ENCODE data around the gene NFE2L3. TPM values are rescaled to one million over a fixed set of nuclear protein-coding genes. Genes with fewer than 3 reads are reported as not detected.
"Not testable (repeated sequence)": the region's sequence is repeated elsewhere in the genome, so short reads cannot be mapped to it uniquely, and the experiment has no call there.

The NFE2L3 gene
- polyA plus RNA-seq, 3 donors, result 30.8 to 46.1 (median 40.9) TPM

GRCh38 chr7:26167303-26167934 is 15.4 kb downstream of the NFE2L3 start:
- DNase-seq (ENCODE audit: low read depth in 3 of 3, low spot score in 2 of 3), result no peak

- DNase-seq (ENCODE audit: low read depth in 3 of 3, low spot score in 2 of 3), result no peak
Observed at GRCh38 chr7:26168458-26169023, 16.5 kb downstream of the NFE2L3 start.

GRCh38 chr7:26169271-26169670 is 17.3 kb downstream of the NFE2L3 start:
- DNase-seq (ENCODE audit: low read depth in 3 of 3, low spot score in 2 of 3), result no peak

DNA sequence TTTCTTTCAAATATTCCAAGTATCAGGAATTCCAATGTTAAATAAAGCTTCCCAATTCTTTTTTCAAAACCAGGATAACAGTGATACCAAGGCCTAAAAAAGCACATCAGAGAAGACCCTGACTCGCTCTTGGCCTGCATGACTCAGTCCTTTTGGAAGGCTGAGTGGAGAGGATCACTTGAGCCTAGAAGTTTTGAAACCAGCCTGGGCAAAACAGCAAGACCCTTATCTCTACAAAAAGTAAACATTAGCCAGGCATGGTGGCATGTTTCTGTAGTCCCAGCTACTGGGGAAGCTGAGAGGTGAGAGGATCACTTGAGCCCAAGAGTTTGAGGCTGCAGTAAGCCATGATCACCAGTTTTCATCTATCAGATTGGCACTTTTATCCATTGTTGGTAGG is 18.7 kb downstream of the NFE2L3 start:
- DNase-seq (ENCODE audit: low read depth in 3 of 3, low spot score in 2 of 3), result no peak

DNA sequence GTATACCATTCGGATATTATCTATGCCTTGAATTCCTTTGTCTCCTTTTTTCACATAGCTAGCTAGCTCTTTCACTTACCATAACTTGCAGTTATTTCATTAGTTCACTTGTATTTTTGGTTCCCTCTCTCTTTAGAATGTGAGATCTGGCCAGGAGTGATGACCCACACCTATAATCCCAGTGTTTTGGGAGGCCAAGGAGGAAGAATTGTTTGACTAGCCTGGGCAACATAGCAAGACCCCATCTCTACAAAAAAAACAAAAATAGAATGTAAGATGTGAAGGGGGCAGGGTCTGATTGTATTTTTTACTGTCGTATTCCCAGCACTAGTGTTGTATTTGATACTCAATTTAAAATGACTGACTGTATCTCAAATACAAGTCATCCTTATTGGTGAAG is 19.6 kb downstream of the NFE2L3 start:
- DNase-seq (ENCODE audit: low read depth in 3 of 3, low spot score in 2 of 3), result no peak

GRCh38 chr7:26172048-26172447 is 20.1 kb downstream of the NFE2L3 start:
- DNase-seq (ENCODE audit: low read depth in 3 of 3, low spot score in 2 of 3), result no peak

DNA sequence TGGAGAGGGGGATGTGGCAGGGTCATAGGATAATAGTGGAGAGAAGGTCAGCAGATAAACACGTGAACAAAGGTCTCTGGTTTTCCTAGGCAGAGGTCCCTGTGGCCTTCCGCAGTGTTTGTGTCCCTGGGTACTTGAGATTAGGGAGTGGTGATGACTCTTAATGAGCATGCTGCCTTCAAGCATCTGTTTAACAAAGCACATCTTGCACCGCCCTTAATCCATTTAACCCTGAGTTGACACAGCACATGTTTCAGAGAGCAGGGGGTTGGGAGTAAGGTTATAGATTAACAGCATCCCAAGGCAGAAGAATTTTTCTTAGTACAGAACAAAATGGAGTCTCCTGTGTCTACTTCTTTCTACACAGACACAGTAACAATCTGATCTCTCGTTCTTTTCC is 23.9 kb downstream of the NFE2L3 start:
- not testable (repeated sequence) for DNase-seq (ENCODE audit: low read depth in 3 of 3, low spot score in 2 of 3)

DNA sequence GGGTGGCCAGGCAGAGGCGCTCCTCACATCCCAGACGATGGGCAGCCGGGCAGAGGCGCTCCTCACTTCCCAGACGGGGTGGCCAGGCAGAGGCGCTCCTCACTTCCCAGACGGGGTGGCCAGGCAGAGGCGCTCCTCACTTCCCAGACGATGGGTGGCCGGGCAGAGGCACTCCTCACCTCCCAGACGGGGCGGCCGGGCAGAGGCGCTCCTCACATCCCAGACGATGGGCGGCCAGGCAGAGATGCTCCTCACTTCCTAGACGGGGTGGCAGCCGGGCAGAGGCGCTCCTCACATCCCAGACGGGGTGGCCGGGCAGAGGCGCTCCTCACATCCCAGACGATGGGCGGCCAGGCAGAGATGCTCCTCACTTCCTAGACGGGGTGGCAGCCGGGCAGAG is 24.7 kb downstream of the NFE2L3 start:
- not testable (repeated sequence) for DNase-seq (ENCODE audit: low read depth in 3 of 3, low spot score in 2 of 3)

DNA sequence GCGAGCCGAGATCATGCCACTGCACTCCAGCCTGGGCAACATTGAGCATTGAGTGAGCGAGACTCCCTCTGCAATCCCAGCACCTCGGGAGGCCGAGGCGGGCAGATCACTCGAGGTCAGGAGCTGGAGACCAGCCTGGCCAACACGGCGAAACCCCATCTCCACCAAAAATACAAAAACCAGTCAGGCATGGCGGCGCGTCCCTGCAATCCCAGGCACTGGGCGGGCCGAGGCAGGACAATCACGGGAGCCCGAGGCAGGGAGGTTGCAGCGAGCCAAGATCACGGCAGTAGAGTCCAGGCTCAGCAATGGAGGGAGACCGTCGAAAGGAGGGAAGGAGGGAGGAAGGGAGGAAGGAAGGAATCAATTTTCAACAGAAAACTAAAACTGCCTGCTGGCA is 25.3 kb downstream of the NFE2L3 start:
- DNase-seq (ENCODE audit: low read depth in 3 of 3, low spot score in 2 of 3), result not testable (repeated sequence)

DNA sequence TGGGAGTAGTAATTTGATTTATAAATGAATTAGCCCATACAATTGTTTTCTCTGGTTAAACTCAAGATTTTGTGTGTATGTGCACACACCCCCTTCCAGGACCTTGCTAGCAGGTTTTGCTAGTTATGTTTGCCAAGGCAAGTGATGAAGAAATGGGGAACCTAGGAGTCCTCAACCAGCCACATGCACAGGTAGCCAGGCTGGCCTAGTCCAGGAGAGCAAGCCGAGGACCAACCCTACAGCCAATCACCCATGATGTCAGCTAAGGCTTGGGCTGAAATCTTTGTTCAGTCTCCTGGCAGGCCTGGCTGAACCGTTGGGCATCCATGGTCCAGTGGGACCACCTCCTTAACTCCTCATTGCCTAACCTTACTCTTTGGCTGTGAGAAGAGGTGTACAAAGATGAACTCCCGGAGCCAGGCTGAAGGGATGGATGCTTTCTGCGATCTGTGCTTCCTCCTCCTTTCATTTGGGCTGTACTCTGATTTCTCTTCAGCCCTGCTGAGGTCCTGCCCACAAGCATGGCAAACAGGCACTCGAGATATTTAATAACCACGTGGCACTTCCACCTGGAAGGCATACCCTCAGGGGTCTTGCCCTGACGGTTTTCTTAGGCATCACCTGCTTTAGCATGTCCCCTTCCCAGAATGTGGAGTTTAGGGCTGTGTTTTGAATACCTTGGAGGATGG is 26.4 kb downstream of the NFE2L3 start:
- DNase-seq (ENCODE audit: low read depth in 3 of 3, low spot score in 2 of 3), result no peak

- DNase-seq (ENCODE audit: low read depth in 3 of 3, low spot score in 2 of 3), result no peak
Observed at GRCh38 chr7:26179422-26179821, 27.4 kb downstream of the NFE2L3 start.

- no peak for DNase-seq (ENCODE audit: low read depth in 3 of 3, low spot score in 2 of 3)
Observed at GRCh38 chr7:26179826-26180497, 28.0 kb downstream of the NFE2L3 start.

- DNase-seq (ENCODE audit: low read depth in 3 of 3, low spot score in 2 of 3), result no peak
Observed at GRCh38 chr7:26180792-26181198, 28.8 kb downstream of the NFE2L3 start.

- no peak for DNase-seq (ENCODE audit: low read depth in 3 of 3, low spot score in 2 of 3)
Observed at GRCh38 chr7:26181474-26182227, 29.7 kb downstream of the NFE2L3 start.

GRCh38 chr7:26182283-26182682 is 30.3 kb downstream of the NFE2L3 start:
- no peak for DNase-seq (ENCODE audit: low read depth in 3 of 3, low spot score in 2 of 3)

- DNase-seq (ENCODE audit: low read depth in 3 of 3, low spot score in 2 of 3), result no peak
Observed at GRCh38 chr7:26182706-26183105, 30.7 kb downstream of the NFE2L3 start.

DNA sequence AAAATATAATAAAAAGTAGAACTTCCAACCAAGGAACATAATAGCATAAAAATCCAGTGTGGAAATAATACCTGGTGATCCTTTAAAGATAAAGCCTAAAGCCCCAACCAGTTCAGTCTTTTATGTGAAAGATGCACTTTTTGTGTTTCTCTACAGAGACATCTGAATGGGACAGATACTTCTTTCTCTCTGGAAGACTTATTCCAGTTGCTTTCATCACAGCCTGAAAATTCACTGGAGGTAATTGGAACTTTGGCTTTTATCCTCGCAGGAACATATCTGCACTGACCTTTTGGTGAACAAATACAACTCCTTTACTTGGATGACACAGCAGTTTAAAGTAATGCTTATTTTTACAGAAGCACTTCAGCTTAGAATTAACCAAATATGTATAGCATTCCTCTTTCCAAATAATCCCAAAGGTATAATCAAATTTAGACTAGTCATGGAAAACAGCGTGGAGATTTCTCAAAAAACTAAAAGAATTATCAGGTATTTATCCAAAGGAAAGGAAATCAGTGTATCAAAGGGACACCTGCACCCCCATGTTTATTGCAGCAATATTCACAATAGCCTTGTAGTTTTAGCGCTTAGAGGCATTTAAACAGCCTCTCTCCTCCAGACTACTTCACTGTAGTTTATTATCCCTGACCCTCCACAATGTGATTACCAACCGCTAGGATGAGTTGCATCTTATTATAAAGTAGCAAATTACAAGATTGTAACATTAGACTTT is 31.7 kb downstream of the NFE2L3 start:
- no peak for DNase-seq (ENCODE audit: low read depth in 3 of 3, low spot score in 2 of 3)

GRCh38 chr7:26184281-26185101 is 32.5 kb downstream of the NFE2L3 start:
- not testable (repeated sequence) for DNase-seq (ENCODE audit: low read depth in 3 of 3, low spot score in 2 of 3)

DNA sequence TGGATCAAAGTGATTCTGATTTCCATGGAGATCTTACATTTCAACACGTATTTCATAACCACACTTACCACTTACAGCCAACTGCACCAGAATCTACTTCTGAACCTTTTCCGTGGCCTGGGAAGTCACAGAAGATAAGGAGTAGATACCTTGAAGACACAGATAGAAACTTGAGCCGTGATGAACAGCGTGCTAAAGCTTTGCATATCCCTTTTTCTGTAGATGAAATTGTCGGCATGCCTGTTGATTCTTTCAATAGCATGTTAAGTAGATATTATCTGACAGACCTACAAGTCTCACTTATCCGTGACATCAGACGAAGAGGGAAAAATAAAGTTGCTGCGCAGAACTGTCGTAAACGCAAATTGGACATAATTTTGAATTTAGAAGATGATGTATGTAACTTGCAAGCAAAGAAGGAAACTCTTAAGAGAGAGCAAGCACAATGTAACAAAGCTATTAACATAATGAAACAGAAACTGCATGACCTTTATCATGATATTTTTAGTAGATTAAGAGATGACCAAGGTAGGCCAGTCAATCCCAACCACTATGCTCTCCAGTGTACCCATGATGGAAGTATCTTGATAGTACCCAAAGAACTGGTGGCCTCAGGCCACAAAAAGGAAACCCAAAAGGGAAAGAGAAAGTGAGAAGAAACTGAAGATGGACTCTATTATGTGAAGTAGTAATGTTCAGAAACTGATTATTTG is 33.3 kb downstream of the NFE2L3 start:
- DNase-seq (ENCODE audit: low read depth in 3 of 3, low spot score in 2 of 3), result no peak
